OCI-LY7 (cell line): ENCODE results near the gene EPHX1. TPM values are rescaled to one million over a fixed set of nuclear protein-coding genes. Genes with fewer than 3 reads are reported as not detected.
"Not testable (repeated sequence)": the region's sequence is repeated elsewhere in the genome, so short reads cannot be mapped to it uniquely, and the experiment has no call there.

Experiments
- BruUV-seq: library from RNA; stranded (reverse); fragments of 400-500 nt; replicated peaks from 2 replicates; lab custom pipeline; 2021; lab: Mats Ljungman, UMichigan
- CTCF ChIA-PET: fragments of 300-600 bp; sonication (Branson Sonifier 250); formaldehyde crosslinking; loops from one replicate; lab custom pipeline; 2022; ENCODE audit warnings: antibody characterized with exemption; ENCODE audit not compliant: unreplicated experiment; lab: Charles Lee
- POLR2A ChIA-PET: fragments of 300-600 bp; sonication (Branson Sonifier 250); formaldehyde crosslinking; loops from one replicate; lab custom pipeline; 2022; ENCODE audit warnings: antibody characterized with exemption; lab: Charles Lee
- DNase-seq: peaks from one replicate; pipeline ENCODE4 v3.0.0-alpha.2; 2015; ENCODE audit warnings: low spot score
- H2AFZ ChIP-seq: fragments of 200-600 bp; sonication (generic), shearing (Covaris generic); 2 replicates; pipeline ENCODE4 v1.6.1; 2014; ENCODE audit warnings: mild to moderate bottlenecking, antibody characterized with exemption, low read length, moderate library complexity
- H3K27ac ChIP-seq: fragments of 200-600 bp; sonication (generic); 2 replicates; pipeline ENCODE4 v1.5.1; 2014; ENCODE audit warnings: mixed run types, low read depth, mild to moderate bottlenecking, moderate library complexity, low read length, inconsistent platforms; ENCODE audit not compliant: poor library complexity, severe bottlenecking
- H3K36me3 ChIP-seq: fragments of 200-600 bp; sonication (generic); 2 replicates; pipeline ENCODE4 v1.6.1; 2014; ENCODE audit warnings: mild to moderate bottlenecking, antibody characterized with exemption, low read length, moderate library complexity, mixed read lengths; ENCODE audit not compliant: insufficient read depth
- H3K4me1 ChIP-seq: fragments of 200-600 bp; sonication (generic); 2 replicates; pipeline ENCODE4 v1.5.1; 2014; ENCODE audit warnings: mild to moderate bottlenecking, low read length; ENCODE audit not compliant: insufficient read depth, poor library complexity, severe bottlenecking
- H3K4me2 ChIP-seq: fragments of 200-600 bp; sonication (generic); 2 replicates; pipeline ENCODE4 v1.6.1; 2014; ENCODE audit warnings: mild to moderate bottlenecking, low read length
- H3K4me3 ChIP-seq: fragments of 200-600 bp; sonication (generic); 2 replicates; pipeline ENCODE4 v1.5.1; 2014; ENCODE audit warnings: mild to moderate bottlenecking, low read depth, low read length; ENCODE audit not compliant: poor library complexity, severe bottlenecking
- H3K79me2 ChIP-seq: fragments of 200-600 bp; sonication (generic); 2 replicates; pipeline ENCODE4 v1.6.1; 2016; ENCODE audit warnings: low read depth, mild to moderate bottlenecking, low read length, moderate library complexity, mixed read lengths; ENCODE audit not compliant: insufficient read depth
- H3K9me2 ChIP-seq: fragments of 200-600 bp; sonication (generic); 2 replicates; pipeline ENCODE4 v1.6.1; 2016; ENCODE audit warnings: mild to moderate bottlenecking, low read length, mixed read lengths; ENCODE audit not compliant: insufficient read depth
- H3K9me3 ChIP-seq: fragments of 200-600 bp; sonication (generic); 2 replicates; pipeline ENCODE4 v1.6.1; 2014; ENCODE audit warnings: mild to moderate bottlenecking, mixed run types, low read length, mixed read lengths
- H4K20me1 ChIP-seq: fragments of 200-600 bp; sonication (generic); 2 replicates; pipeline ENCODE4 v1.6.1; 2014; ENCODE audit warnings: mild to moderate bottlenecking, antibody characterized with exemption, low read length, moderate library complexity, mixed read lengths; ENCODE audit not compliant: insufficient read depth
- EZH2phosphoT487 ChIP-seq: fragments of 200-600 bp; sonication (generic); IDR thresholded peaks from 2 replicates; pipeline ENCODE4 v1.6.1; 2018; ENCODE audit warnings: low read depth, borderline replicate concordance, mild to moderate bottlenecking, mixed run types, antibody characterized with exemption, low read length, moderate library complexity, mixed read lengths
- intact Hi-C: fragments of 100-400 bp; cut with micrococcal nuclease; formaldehyde crosslinking; loops from one replicate; pipeline ENCODE4 v1.10.0; 2022; ENCODE audit not compliant: unreplicated experiment
- total RNA-seq, 2 experiments: library from RNA; depleted of rRNA in 1 of 2; stranded (reverse); fragments of >200 nt in 1 of 2; shearing (Covaris generic) in 1 of 2; gene quantifications; 2 replicates each; pipeline ENCODE4 v1.2.3, GENCODE V29; 2014 to 2022
- TF ChIP-seq, protein P1 (sequence below): fragments of 200-600 bp; sonication (generic); conservative IDR thresholded peaks from 2 replicates; pipeline ENCODE4 v1.5.1; 2014; ENCODE audit warnings: mild to moderate bottlenecking, antibody characterized with exemption, low read length, moderate library complexity, mixed read lengths

EPHX1 gene
- total RNA-seq, 2 experiments from 2014 or later: 0.44 to 1.3 TPM

DNA sequence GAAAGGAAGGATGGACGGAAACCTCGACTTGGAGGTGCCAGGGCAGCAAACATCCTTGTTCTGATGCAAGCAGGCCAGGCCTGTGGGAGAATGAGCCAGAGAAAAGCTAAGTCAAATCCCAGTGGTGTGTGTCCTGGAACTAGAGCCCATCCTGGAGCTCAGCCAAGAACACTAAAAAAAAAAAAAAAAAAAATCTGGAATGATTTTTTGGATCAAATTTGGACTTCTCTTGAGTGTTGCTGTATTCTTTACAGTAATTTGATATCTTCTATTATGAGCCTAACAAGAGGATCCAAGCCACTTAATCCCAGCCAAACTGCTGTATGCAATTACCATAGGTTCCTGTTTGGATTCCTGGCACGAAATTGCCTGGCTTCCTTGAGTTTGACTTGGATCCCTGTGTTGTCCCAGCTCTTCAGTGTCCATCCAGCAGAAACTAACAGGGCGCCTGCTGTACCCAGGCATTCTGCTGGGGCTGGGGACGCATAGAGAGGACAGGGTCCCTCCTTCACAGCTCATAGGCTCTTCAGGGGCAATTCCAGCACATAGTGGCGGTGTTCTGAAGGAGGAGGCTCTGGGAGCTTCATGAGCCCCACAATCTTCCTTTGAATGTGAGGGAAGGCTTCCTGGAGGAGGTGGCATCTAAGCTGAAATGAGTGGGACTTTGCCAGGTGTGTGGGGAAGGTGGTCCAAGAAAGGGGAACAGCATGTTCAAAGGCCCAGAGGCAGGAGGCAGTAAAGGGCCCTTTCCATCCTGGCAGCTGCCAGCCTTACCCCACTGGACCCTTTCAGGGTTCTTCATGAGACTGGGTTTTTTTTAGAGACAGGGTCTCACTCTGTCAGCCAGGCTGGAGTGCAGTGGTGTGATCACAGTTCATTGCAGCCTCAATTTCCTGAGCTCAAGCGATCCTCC, 24.7 kb downstream of the EPHX1 start:
- Histone ChIP-seq H3K9me2 (no peaks in the 10 kb centered on the region), H3K4me1 (no peaks in the 10 kb centered on the region), H3K36me3 (no peaks in the 10 kb centered on the region), H4K20me1 (no peaks in the 10 kb centered on the region), H3K79me2 (no peaks in the 10 kb centered on the region), H2AFZ (no peak overlapping the region), H3K4me2 (no peak overlapping the region), H3K9me3 (no peaks in the 10 kb centered on the region), H3K4me3 (no peak overlapping the region), H3K27ac (no peak overlapping the region)
- TF ChIP-seq, protein P1, sequence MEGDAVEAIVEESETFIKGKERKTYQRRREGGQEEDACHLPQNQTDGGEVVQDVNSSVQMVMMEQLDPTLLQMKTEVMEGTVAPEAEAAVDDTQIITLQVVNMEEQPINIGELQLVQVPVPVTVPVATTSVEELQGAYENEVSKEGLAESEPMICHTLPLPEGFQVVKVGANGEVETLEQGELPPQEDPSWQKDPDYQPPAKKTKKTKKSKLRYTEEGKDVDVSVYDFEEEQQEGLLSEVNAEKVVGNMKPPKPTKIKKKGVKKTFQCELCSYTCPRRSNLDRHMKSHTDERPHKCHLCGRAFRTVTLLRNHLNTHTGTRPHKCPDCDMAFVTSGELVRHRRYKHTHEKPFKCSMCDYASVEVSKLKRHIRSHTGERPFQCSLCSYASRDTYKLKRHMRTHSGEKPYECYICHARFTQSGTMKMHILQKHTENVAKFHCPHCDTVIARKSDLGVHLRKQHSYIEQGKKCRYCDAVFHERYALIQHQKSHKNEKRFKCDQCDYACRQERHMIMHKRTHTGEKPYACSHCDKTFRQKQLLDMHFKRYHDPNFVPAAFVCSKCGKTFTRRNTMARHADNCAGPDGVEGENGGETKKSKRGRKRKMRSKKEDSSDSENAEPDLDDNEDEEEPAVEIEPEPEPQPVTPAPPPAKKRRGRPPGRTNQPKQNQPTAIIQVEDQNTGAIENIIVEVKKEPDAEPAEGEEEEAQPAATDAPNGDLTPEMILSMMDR: no peak
- TF ChIP-seq EZH2phosphoT487: no peak
- no peak for DNase-seq
- POLR2A ChIA-PET: interaction anchor here (0.6 to 1.6 kb wide), 6 partner anchors 12 to 295 kb away, joined by 3 to 11 read pairs (median 3); no protein-coding TSS in a partner anchor
- intact Hi-C loops: no loop called here
- no TSS peak for BruUV-seq
- CTCF ChIA-PET: no interaction called here

DNA sequence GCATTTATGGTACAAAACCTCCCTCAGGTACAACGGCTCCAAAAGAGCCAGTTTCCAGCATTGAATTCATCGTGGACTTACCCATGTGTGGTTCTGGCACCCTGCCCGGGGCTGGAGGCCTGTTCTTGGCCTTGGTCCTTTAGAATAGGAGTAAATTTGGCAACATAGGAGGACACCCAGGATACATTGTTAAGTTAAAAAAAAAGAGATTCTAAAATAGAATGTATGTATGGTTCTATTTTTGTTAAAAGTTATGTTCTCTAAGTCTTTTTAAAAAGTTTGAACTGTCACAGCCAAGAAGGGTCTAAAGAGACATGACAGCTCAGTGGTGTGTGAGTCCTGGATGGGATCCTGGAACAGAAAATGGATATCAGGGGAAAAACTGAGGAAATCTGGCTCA, 25.9 kb downstream of the EPHX1 start:
- Histone ChIP-seq H3K27ac (no peak overlapping the region), H3K36me3 (no peaks in the 10 kb centered on the region), H3K4me2 (no peak overlapping the region), H3K4me3 (no peak overlapping the region), H4K20me1 (no peaks in the 10 kb centered on the region), H3K9me2 (no peaks in the 10 kb centered on the region), H3K9me3 (no peaks in the 10 kb centered on the region), H3K4me1 (no peaks in the 10 kb centered on the region), H3K79me2 (no peaks in the 10 kb centered on the region), H2AFZ (no peak overlapping the region)
- DNase-seq: no peak
- ChIA-PET POLR2A (interaction anchor here (0.7 to 1.6 kb wide), 2 partner anchors 19 to 56 kb away, joined by 3 to 11 read pairs; no protein-coding TSS in a partner anchor), CTCF (no interaction called here)
- no TSS peak for BruUV-seq
- intact Hi-C loops: no loop called here
- TF ChIP-seq, protein P1: no peak
- no peak for TF ChIP-seq EZH2phosphoT487

DNA sequence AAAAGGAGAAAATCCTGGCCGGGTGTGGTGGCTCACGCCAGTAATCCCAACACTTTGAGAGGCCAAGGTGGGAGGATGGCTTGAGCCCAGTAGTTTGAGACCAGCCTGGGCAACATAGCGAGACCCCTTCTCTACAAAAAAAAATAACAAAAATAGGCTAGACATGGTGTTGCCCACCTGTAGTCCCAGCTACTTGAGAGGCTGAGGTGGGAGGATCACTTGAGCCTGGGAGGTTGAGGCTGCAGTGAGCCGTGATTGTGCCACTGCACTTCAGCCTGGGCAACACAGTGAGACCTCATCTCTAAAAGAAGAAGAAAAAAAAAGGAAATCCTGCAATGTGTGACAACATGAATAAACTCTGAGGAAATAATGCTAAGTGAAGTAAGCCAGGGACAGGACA, 26.4 kb downstream of the EPHX1 start:
- H3K9me2 ChIP-seq, H2AFZ ChIP-seq, H3K4me3 ChIP-seq, CTCF ChIA-PET, H3K4me2 ChIP-seq, POLR2A ChIA-PET, H3K4me1 ChIP-seq, H3K36me3 ChIP-seq, H4K20me1 ChIP-seq, DNase-seq, H3K9me3 ChIP-seq, H3K27ac ChIP-seq, BruUV-seq, intact Hi-C loops, H3K79me2 ChIP-seq: not testable (repeated sequence)
